Posterior vena cava (tissue), 2 donors: ENCODE measurements around the gene ZNF691. TPM values are rescaled to one million over a fixed set of nuclear protein-coding genes. Genes with fewer than 3 reads are reported as not detected.
"Not testable (repeated sequence)": the region's sequence is repeated elsewhere in the genome, so short reads cannot be mapped to it uniquely, and the experiment has no call there.

Experiments used
- DNase-seq: peaks from one replicate; pipeline ENCODE4 v3.0.0-alpha.2; 2020; ENCODE audit warnings: low spot score
- intact Hi-C, 2 donors: fragments of 100-400 bp; cut with DNase I; formaldehyde crosslinking; loops; one replicate each; pipeline versions ENCODE4 v1.14.1 to v1.14.2; 2022 to 2023
- total RNA-seq, 2 donors: library from RNA; stranded (reverse); fragmentation: NEBNext Ultra II Directional; extraction: Animal tissue kit (Norgen Biotek cat#: 25700); gene quantifications; one replicate each; pipeline ENCODE4 v1.2.1, GENCODE V29; 2021
- donor health status: DM: yes; HTN: yes; CAD: no.
- donor health status: DM: yes; HTN: yes; CAD: no.

The ZNF691 gene
- total RNA-seq, 2 donors from 2014 or later, result 4.5 to 5.1 TPM

DNA sequence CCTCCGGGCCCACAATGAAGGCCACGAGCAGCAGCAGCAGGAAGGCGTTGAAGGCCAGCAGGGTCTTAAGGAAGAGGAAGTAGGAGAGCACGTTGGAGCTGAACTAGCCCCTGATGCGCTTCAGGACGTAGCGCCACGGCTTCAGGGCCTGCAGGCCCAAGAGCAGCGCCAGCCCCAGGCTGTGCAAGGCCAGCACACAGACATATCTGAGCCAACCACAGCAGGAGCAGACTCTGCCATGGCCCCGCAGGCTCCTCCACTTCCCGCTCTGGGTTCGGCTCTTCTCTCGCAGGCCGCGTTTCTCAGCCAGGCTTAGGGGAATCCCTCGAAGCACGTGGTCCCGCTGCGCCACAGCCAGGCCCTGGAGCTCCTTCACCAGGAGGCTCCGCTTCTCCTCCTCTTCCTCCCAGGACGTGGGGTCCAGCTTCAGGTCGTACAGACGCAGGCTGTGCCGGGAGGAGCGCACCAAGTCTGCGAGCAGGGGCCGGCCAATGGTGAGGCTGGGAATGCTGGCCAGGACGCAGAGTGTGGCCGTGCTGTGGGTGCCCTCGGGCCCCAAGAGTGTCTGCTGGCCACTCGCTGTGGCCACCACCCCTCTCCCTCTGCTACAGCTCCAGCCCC lies 41.7 kb downstream of the ZNF691 start:
- intact Hi-C loops, result no loop called here
- DNase-seq, result no peak

DNA sequence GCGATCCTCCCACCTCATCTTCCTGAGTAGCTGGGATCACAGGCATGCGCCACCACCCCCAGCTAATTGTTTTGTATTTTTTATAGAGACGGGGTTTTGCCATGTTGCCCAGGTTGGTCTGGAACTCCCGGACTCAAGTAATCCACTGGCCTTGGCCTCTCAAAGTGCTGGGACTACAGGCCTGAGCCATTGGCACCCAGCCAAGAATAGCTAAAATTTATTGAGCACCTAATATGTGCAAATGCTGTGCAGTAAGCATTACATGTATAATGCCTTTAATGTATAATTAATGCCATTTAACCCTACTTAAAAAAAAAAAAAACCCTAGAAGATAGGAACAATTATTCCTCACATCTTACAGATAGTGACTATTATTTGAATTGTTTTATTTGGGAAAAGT lies 42.9 kb downstream of the ZNF691 start:
- intact Hi-C loops, result no loop called here

DNA sequence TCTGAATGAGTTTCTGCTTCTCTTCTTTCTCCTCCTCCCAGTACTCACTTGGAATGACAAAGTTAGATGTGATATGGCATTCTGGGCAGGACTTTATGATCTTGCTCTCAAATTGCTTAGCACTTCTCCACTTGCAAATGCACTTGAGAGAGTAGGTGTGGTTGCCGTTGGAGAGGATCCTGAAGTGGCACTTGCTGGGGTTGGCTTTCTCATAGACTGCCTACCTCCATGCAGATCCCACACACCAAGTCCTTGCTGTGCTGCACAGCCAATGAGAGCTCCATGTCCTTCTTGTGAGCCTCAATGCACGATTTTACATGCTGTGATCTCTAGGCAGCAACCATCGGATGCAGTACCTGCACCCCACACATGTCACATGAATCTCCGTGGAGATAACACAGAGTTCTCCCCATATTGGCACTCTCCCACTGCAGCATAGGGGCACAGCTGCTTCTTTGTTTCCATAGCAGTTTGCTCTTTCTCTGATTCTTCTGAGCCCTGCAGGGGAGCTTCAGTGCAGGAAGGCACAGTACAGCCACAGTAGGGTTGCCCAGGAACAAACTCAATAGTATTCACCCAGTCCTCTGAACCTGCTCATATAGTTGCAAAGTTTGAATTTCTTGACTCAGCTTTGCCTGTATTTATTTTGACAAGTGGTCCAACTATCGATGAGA lies 45.2 kb downstream of the ZNF691 start:
- intact Hi-C loops, result no loop called here
- DNase-seq, result no peak

More for the DNA sequence above, 42.9 kb downstream of the ZNF691 start:
- no peak for DNase-seq

DNA sequence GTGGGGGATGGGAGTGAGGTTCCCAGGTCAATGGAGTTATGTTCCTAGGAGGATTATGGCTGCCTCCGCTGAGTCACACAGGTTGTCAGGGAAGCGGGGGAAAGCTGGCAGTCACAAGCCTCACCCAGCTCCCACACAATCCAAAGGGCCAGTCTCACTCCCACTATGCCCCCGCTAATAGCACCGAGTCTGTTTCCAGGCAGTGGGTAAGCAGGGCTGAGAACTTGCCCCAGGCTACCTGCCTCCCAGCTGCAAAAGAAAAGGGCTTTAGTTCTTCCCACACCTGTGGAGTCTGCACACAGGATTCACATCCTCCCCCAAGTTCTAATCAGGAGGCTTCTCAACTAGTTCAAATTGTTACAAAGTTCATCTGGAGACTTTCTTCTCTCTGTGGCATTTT lies 53.5 kb downstream of the ZNF691 start:
- intact Hi-C loops, DNase-seq: not testable (repeated sequence)

Other genes starting within 250 kb of the ZNF691 start
- gene PPIH, start 188.2 kb upstream of the ZNF691 start, total RNA-seq, result 10 to 100 TPM; 13.2 to 21.7 TPM
- gene YBX1, start 164.2 kb upstream of the ZNF691 start, total RNA-seq, result 100 to 1,000 TPM; 596 to 706 TPM
- gene CLDN19, start 106.4 kb upstream of the ZNF691 start, total RNA-seq, result not detected
- 10 to 100 TPM; 28.4 to 45.0 TPM for gene P3H1, start 79.6 kb upstream of the ZNF691 start, total RNA-seq
- gene C1orf50, start 79.4 kb upstream of the ZNF691 start, total RNA-seq, result 1 to 10 TPM; 6.0 to 6.5 TPM
- gene TMEM269, start 61.6 kb upstream of the ZNF691 start, total RNA-seq, result not detected
- 1 to 10 TPM; 6.9 to 7.3 TPM for gene ERMAP, start 29.5 kb upstream of the ZNF691 start, total RNA-seq
- 10 to 100 TPM; 14.3 to 16.0 TPM for gene SVBP, start 29.2 kb upstream of the ZNF691 start, total RNA-seq
- 10 to 100 TPM; 13.0 to 17.7 TPM for gene SLC2A1, start 112.3 kb downstream of the ZNF691 start, total RNA-seq